LNCAP (cell line): ENCODE data around the gene STOX2.

Experiments used
- TF ChIP-seq, protein P1 (sequence below): fragments of 450-650 bp; IDR thresholded peaks from 2 replicates; pipeline ENCODE4 v1.5.1; 2017; ENCODE audit warnings: mild to moderate bottlenecking

The STOX2 gene

DNA sequence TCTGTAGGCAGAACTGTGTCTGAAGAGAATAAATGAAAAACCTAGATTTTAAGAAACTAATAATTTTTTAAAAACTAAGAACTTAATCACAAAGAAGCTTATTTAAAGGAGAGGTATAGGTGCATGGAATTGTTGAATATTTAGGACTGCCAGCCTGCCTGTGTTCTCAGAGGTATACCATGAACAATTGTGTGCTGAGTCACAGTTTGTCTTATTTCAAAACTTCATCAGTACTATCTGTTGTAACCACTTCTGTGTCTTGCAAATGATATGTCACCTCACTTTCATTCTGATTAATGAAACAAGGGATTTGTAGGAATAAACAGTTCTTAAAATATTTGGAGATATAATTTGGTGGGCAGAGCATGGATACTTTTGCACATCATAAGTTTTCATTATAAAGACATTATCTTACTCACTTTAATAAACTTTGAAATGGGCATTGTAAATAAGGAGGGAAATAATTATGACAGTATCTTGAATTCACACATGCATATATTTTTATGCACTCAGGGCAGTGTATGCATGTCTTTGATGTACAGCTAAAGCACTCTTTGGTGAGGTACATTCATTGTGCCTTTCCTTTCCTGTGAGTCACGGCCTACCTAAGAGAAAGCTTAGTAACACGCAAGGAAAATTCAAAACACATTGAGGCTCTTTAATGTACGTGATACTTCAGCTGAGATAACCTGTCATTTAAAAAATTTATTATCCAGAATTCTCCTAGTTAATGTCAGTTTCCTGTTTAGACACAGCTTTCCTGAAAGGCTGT is 31.7 kb downstream of the STOX2 start:
- TF ChIP-seq, protein P1, sequence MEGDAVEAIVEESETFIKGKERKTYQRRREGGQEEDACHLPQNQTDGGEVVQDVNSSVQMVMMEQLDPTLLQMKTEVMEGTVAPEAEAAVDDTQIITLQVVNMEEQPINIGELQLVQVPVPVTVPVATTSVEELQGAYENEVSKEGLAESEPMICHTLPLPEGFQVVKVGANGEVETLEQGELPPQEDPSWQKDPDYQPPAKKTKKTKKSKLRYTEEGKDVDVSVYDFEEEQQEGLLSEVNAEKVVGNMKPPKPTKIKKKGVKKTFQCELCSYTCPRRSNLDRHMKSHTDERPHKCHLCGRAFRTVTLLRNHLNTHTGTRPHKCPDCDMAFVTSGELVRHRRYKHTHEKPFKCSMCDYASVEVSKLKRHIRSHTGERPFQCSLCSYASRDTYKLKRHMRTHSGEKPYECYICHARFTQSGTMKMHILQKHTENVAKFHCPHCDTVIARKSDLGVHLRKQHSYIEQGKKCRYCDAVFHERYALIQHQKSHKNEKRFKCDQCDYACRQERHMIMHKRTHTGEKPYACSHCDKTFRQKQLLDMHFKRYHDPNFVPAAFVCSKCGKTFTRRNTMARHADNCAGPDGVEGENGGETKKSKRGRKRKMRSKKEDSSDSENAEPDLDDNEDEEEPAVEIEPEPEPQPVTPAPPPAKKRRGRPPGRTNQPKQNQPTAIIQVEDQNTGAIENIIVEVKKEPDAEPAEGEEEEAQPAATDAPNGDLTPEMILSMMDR, result no peak

DNA sequence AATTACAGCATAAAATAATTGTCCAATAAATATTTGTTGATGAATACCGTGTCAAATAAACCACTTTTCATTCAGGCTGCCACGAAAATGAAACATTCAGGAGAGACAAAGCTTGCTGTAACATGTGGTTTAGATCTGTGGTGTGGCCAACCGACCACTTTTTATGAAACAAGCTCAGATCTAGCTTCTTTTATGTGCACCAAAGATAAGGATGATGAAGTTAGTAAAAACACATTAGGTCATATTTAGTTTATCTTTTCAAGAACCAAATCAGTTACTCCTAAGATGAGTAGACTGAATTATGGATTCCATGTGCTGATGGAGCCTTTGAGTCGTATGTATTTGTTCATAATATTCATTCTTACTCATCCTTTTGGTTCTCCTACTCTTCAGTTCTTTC is 35.8 kb downstream of the STOX2 start:
- TF ChIP-seq, protein P1, result no peak

DNA sequence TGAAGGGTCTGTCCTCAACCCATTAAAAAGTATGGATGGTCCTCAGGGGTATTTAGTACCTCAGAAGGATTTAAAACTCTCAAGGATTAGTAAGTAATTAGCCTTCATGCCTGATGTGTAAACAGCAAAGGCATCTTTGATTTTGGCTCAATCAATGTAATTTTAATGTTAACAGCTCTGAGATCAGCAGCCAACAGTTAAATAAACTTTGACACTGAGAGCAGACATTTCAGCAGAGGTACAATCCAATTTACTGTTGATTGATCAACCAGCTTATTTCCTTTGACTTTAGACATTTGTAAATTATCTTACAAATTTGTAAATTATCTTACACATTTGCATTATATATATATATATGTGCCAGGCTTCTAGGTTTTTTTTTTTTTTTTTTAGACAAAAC is 36.9 kb downstream of the STOX2 start:
- TF ChIP-seq, protein P1, result no peak

DNA sequence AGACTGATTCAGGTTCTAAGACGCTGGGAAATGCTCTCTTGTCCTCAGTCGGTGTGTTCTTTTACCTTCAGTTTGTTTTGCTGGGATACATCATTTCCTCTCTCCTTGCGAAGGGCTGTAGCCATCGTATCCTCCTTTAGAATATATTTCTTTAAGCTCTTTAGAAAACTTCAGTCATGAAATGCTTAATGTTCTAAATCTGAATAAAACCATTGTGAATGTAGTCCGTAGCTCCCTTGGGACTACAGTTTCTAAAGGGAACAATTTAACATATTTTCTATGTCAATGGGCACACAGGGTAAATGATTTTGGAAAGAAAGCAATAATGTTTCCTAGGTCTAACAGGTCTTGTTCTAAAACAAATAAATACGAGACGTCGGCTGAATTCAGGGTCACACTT is 40.6 kb downstream of the STOX2 start:
- TF ChIP-seq, protein P1, result no peak

DNA sequence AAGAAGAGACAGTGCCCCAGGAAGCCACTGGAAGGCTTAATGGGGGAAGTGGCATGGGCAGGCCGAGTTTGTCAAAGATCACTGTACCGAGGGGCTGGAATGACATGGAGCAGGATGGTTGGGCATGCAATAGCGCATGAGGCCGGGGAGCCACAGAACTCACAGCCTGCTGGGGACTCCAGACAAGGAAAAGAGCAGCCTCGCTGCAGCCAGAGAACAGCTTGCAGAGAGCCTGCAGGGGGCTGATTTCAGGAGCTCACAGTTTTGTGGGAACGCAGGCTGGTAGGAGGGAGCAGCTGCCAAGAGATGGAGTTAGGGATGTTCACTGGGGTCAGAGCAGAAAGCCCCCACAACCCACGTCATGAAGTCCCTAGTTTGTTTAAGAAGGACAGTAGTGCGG is 45.4 kb downstream of the STOX2 start:
- TF ChIP-seq, protein P1, result no peak

DNA sequence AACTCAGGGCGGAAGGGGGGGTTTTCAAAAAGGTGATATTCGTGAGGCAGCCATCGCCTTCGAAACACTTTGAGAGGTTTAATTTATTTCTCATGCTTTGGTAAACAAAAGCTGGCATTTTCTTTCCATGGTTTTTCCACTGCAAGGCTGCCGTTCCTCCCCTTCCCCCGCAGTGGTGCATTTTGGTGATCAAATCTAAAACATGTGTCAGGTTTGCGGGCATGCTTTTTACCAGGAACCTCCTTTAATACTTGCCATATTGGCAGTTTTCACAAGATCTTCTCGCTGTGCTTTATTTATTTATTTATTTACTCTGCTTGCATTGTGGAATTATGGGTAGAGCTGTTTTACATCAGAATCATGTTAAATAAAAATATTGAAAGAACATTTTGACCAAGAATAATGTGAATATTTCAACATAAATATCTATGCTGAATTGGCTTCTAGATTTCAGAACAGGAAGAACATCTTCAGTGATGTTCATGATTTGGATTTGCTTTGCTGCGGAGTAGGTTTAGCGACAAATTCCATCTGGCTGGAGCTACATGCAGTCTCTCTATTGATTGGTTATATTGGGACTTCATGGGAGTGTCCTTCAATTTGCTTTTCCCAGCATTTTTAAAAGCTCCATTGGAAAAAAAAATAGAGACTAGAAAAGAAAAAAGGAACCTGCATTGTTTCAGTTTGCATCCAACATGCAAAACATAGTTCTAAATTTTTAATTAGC is 54.4 kb downstream of the STOX2 start:
- TF ChIP-seq, protein P1, result no peak

DNA sequence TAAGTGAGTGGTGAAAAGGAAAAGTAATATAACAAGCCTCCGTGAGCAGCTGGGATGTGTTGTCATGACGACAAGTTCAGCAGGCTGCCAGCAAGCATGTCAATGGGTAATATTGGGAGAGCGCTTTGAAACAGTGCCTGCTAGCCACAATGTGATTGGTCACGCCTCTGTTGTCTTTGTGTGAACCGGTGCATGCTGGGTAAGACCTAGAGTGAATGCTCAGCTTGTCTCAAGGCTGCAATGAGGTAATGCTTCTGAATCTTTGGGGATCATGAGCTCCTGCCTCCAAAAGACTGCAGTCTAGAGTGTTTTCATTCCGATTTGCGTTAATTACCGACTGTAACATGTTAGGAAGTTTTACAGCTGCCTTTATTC is 54.9 kb downstream of the STOX2 start:
- TF ChIP-seq, protein P1, result no peak
